ENCODE measurements around the gene TATDN3. TPM values are rescaled to one million over a fixed set of nuclear protein-coding genes. Genes with fewer than 3 reads are reported as not detected.

TATDN3 gene
- total RNA-seq, 1 experiment from 2014 or later = 8.4 TPM

- no peak for DNase-seq (ENCODE audit: low read depth in 1 of 2, low spot score in 2 of 2)
- Histone ChIP-seq H3K27ac (no peak overlapping the region), H3K4me3 (no peak overlapping the region), H3K4me1 (replicated peaks) (peaks cover 7% of the 10 kb centered on the region), H3K27me3 (replicated peaks) (no peaks in the 10 kb centered on the region), H3K36me3 (peaks cover 40% of the 10 kb centered on the region), H3K9me3 (replicated peaks) (no peaks in the 10 kb centered on the region)
Measured at GRCh38 chr1:212785871-212786270, 5.8 kb upstream of the TATDN3 start.

- Histone ChIP-seq H3K4me1 (replicated peaks) (peaks cover 14% of the 10 kb centered on the region), H3K27me3 (replicated peaks) (no peaks in the 10 kb centered on the region), H3K36me3 (peaks cover 13% of the 10 kb centered on the region), H3K4me3 (peak overlapping the region; percentile 78), H3K9me3 (replicated peaks) (no peaks in the 10 kb centered on the region), H3K27ac (peak overlapping the region; percentile 51)
- DNase-seq (ENCODE audit: low read depth in 1 of 2, low spot score in 2 of 2) = peak in 1 of 2 experiments; percentile 85
Measured at GRCh38 chr1:212791261-212791675, 426 bp upstream of the TATDN3 start.

GRCh38 chr1:212792396-212792908, 758 bp downstream of the TATDN3 start:
- DNase-seq (ENCODE audit: low read depth in 1 of 2, low spot score in 2 of 2) = no peak
- Histone ChIP-seq H3K27me3 (replicated peaks) (no peaks in the 10 kb centered on the region), H3K36me3 (peaks cover 3% of the 10 kb centered on the region; the same call in 1 of the 2 replicates), H3K4me1 (replicated peaks) (peaks cover 14% of the 10 kb centered on the region), H3K27ac (peak overlapping the region; percentile 51), H3K4me3 (peak overlapping the region; percentile 78), H3K9me3 (replicated peaks) (no peaks in the 10 kb centered on the region)

- H3K9me3 ChIP-seq (replicated peaks) = no peaks in the 10 kb centered on the region
- no peak overlapping the region for H3K27ac ChIP-seq
- H3K4me3 ChIP-seq = no peak overlapping the region
- H3K4me1 ChIP-seq (replicated peaks) = peaks cover 14% of the 10 kb centered on the region
- H3K27me3 ChIP-seq (replicated peaks) = no peaks in the 10 kb centered on the region
- peak in 1 of 2 experiments; percentile 34 for DNase-seq (ENCODE audit: low read depth in 1 of 2, low spot score in 2 of 2)
- H3K36me3 ChIP-seq = peaks cover 3% of the 10 kb centered on the region; the same call in 1 of the 2 replicates
Measured at GRCh38 chr1:212794561-212795014, 2.9 kb downstream of the TATDN3 start.

GRCh38 chr1:212797681-212798080, 6.0 kb downstream of the TATDN3 start:
- Histone ChIP-seq H3K27me3 (replicated peaks) (no peaks in the 10 kb centered on the region), H3K27ac (no peak overlapping the region), H3K4me3 (no peak overlapping the region), H3K9me3 (replicated peaks) (no peaks in the 10 kb centered on the region), H3K36me3 (no peaks in the 10 kb centered on the region), H3K4me1 (replicated peaks) (peaks cover 10% of the 10 kb centered on the region)
- no peak for DNase-seq (ENCODE audit: low read depth in 1 of 2, low spot score in 2 of 2)

GRCh38 chr1:212805767-212806166, 14.1 kb downstream of the TATDN3 start:
- Histone ChIP-seq H3K4me1 (replicated peaks) (no peaks in the 10 kb centered on the region), H3K4me3 (no peak overlapping the region), H3K27ac (no peak overlapping the region), H3K27me3 (replicated peaks) (no peaks in the 10 kb centered on the region), H3K9me3 (replicated peaks) (no peaks in the 10 kb centered on the region), H3K36me3 (no peaks in the 10 kb centered on the region; the same call in 1 of the 2 replicates)
- no peak for DNase-seq (ENCODE audit: low read depth in 1 of 2, low spot score in 2 of 2)

GRCh38 chr1:212814537-212815334, 23.0 kb downstream of the TATDN3 start:
- no peak for DNase-seq (ENCODE audit: low read depth in 1 of 2, low spot score in 2 of 2)
- peaks cover 6% of the 10 kb centered on the region for H3K4me1 ChIP-seq (replicated peaks)
- H3K27ac ChIP-seq = no peak overlapping the region
- H3K9me3 ChIP-seq (replicated peaks) = no peaks in the 10 kb centered on the region
- no peaks in the 10 kb centered on the region for H3K36me3 ChIP-seq
- no peaks in the 10 kb centered on the region for H3K27me3 ChIP-seq (replicated peaks)
- H3K4me3 ChIP-seq = no peak overlapping the region

GRCh38 chr1:212816567-212817278, 25.0 kb downstream of the TATDN3 start:
- Histone ChIP-seq H3K27ac (no peak overlapping the region), H3K9me3 (replicated peaks) (no peaks in the 10 kb centered on the region), H3K4me3 (no peak overlapping the region), H3K36me3 (no peaks in the 10 kb centered on the region), H3K4me1 (replicated peaks) (peaks cover 6% of the 10 kb centered on the region), H3K27me3 (replicated peaks) (no peaks in the 10 kb centered on the region)
- no peak for DNase-seq (ENCODE audit: low read depth in 1 of 2, low spot score in 2 of 2)

GRCh38 chr1:212819726-212820125, 28.0 kb downstream of the TATDN3 start:
- Histone ChIP-seq H3K36me3 (no peaks in the 10 kb centered on the region), H3K4me1 (replicated peaks) (peaks cover 6% of the 10 kb centered on the region), H3K27ac (no peak overlapping the region), H3K4me3 (no peak overlapping the region), H3K9me3 (replicated peaks) (no peaks in the 10 kb centered on the region; the same call in 1 of the 2 replicates), H3K27me3 (replicated peaks) (no peaks in the 10 kb centered on the region)
- DNase-seq (ENCODE audit: low read depth in 1 of 2, low spot score in 2 of 2) = no peak

GRCh38 chr1:212820969-212821368, 29.3 kb downstream of the TATDN3 start:
- no peaks in the 10 kb centered on the region for H3K36me3 ChIP-seq
- no peak overlapping the region for H3K4me3 ChIP-seq
- H3K9me3 ChIP-seq (replicated peaks) = peaks cover 9% of the 10 kb centered on the region; the same call in 1 of the 2 replicates
- H3K4me1 ChIP-seq (replicated peaks) = peaks cover 6% of the 10 kb centered on the region
- DNase-seq (ENCODE audit: low read depth in 1 of 2, low spot score in 2 of 2) = no peak
- H3K27me3 ChIP-seq (replicated peaks) = no peaks in the 10 kb centered on the region
- no peak overlapping the region for H3K27ac ChIP-seq

GRCh38 chr1:212822956-212823355, 31.3 kb downstream of the TATDN3 start:
- no peak for DNase-seq (ENCODE audit: low read depth in 1 of 2, low spot score in 2 of 2)

GRCh38 chr1:212824201-212824600, 32.5 kb downstream of the TATDN3 start:
- H3K4me3 ChIP-seq = no peak overlapping the region

More at GRCh38 chr1:212822956-212823355, 31.3 kb downstream of the TATDN3 start:
- Histone ChIP-seq H3K4me3 (no peak overlapping the region), H3K4me1 (replicated peaks) (no peaks in the 10 kb centered on the region), H3K9me3 (replicated peaks) (peaks cover 13% of the 10 kb centered on the region; the same call in 1 of the 2 replicates), H3K27me3 (replicated peaks) (no peaks in the 10 kb centered on the region), H3K27ac (no peak overlapping the region), H3K36me3 (no peaks in the 10 kb centered on the region)

GRCh38 chr1:212825798-212826452, 34.2 kb downstream of the TATDN3 start:
- no peaks in the 10 kb centered on the region for H3K27me3 ChIP-seq (replicated peaks)
- DNase-seq (ENCODE audit: low read depth in 1 of 2, low spot score in 2 of 2) = peak in 1 of 2 experiments; percentile 27
- no peaks in the 10 kb centered on the region for H3K36me3 ChIP-seq
- H3K4me1 ChIP-seq (replicated peaks) = no peaks in the 10 kb centered on the region
- no peak overlapping the region for H3K27ac ChIP-seq
- H3K9me3 ChIP-seq (replicated peaks) = peaks cover 13% of the 10 kb centered on the region; the same call in 1 of the 2 replicates
- no peak overlapping the region for H3K4me3 ChIP-seq

More at GRCh38 chr1:212824201-212824600, 32.5 kb downstream of the TATDN3 start:
- Histone ChIP-seq H3K27ac (no peak overlapping the region), H3K4me1 (replicated peaks) (no peaks in the 10 kb centered on the region), H3K27me3 (replicated peaks) (no peaks in the 10 kb centered on the region), H3K9me3 (replicated peaks) (peaks cover 13% of the 10 kb centered on the region; the same call in 1 of the 2 replicates), H3K36me3 (no peaks in the 10 kb centered on the region)
- no peak for DNase-seq (ENCODE audit: low read depth in 1 of 2, low spot score in 2 of 2)

All from SJSA1 (cell line).